ENCODE results near the gene PINLYP.

Gene PINLYP

DNA sequence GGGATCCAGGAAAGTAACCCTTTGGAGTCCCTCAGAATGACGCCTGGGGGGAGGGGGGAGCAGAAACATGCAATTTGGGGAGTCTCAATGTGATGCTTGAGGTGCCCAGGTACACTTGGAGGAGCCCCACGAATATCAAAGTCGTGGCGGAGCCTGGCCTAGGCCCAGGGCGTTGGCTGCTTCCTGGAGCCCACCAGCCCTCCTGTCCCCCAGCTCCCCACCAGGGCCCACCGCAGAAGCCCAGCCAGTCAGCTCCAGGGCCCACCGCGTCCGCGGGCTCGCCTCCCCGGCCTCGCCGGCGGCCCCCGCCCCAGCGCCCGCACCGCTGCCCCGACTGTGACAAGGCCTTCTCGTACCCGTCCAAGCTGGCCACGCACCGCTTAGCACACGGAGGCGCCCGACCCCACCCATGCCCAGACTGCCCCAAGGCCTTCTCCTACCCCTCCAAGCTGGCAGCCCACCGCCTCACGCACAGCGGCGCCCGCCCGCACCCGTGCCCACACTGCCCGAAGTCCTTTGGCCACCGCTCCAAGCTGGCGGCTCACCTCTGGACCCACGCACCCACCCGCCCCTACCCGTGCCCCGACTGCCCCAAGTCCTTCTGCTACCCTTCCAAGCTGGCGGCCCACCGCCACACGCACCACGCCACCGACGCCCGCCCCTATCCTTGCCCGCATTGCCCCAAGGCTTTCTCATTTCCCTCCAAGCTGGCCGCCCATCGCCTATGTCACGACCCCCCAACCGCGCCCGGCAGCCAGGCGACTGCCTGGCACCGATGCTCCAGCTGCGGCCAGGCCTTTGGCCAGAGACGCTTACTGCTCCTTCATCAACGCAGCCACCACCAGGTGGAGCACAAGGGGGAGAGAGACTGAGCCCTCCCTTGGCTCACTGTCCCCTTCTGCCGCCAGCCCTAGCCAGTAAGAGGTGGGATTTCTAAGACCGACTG lies 40.5 kb upstream of the PINLYP start:
- ChIA-PET CTCF (interaction anchor here (0.5 to 1.9 kb wide), 5 partner anchors 16 to 109 kb away, joined by 3 to 6 read pairs (median 4); partner anchors contain the start of genes PHLDB3 and XRCC1), POLR2A (no interaction called here)
- TF ChIP-seq CTBP1 (IDR thresholded peaks at IDR 0.05; ENCODE audit: borderline replicate concordance) (no peak), SUZ12 (IDR thresholded peaks at IDR 0.05) (no peak), HDGF (IDR thresholded peaks at IDR 0.05; ENCODE audit: borderline replicate concordance) (no peak), FOXK2 (IDR thresholded peaks at IDR 0.05) (no peak), SP1 (IDR thresholded peaks at IDR 0.05) (no peak)
- DNase-seq (ENCODE audit: extremely low spot score), result peak; percentile 49

DNA sequence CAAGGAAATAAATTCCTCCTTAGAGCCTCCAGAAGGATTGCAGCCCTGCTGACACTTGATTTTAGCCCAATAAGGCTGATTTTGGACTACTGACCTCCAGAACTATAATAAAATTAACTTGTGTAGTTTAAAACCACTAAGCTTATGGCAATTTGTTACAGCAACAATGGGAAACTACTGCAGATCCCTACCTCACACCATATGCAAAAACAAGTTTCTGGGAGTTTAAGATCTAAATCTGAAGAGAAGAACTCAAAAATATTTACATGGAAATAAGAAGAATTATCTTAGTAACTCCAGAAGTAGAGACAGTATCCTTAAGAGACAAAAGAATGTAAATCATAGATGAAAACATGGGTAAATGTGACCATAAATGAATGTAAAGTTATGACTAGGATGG lies 36.7 kb upstream of the PINLYP start:
- ChIA-PET CTCF (no interaction called here), POLR2A (no interaction called here)
- no peak for DNase-seq (ENCODE audit: extremely low spot score)
- no peak for TF ChIP-seq HDGF (IDR thresholded peaks at IDR 0.05; ENCODE audit: borderline replicate concordance)

DNA sequence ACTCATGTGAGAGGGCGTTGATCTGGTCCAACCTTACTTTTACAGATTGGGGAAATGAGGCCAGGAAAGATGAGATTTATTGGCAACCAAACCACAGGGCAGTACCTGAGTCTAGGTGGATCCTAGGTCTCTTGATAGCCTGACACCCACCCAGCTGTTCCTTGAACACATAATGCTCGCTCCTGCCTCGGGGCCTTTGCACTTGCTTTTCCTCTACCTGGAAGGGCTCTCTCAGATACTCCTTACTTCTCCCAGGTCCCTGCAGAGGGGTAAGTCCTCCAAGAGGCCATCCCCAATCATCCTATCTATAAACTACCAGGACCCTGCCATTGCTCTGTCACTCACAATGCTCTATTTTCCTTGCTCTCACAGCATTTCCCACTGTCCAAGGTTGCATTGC lies 35.2 kb upstream of the PINLYP start:
- TF ChIP-seq TARDBP (IDR thresholded peaks at IDR 0.05) (no peak), L3MBTL2 (conservative IDR thresholded peaks at IDR 0.05) (no peak), ARNT (IDR thresholded peaks at IDR 0.05) (no peak), SUZ12 (IDR thresholded peaks at IDR 0.05) (no peak), LEF1 (IDR thresholded peaks at IDR 0.05; ENCODE audit: borderline replicate concordance) (no peak), FOXK2 (IDR thresholded peaks at IDR 0.05) (no peak), ELF4 (IDR thresholded peaks at IDR 0.05) (no peak), FOXA1 (IDR thresholded peaks at IDR 0.05) (no peak), SP1 (IDR thresholded peaks at IDR 0.05) (no peak), HDGF (IDR thresholded peaks at IDR 0.05; ENCODE audit: borderline replicate concordance) (no peak), NFRKB (IDR thresholded peaks at IDR 0.05) (no peak), FOXM1 (IDR thresholded peaks at IDR 0.05; ENCODE audit: borderline replicate concordance) (no peak)
- TF ChIP-seq, protein P1, sequence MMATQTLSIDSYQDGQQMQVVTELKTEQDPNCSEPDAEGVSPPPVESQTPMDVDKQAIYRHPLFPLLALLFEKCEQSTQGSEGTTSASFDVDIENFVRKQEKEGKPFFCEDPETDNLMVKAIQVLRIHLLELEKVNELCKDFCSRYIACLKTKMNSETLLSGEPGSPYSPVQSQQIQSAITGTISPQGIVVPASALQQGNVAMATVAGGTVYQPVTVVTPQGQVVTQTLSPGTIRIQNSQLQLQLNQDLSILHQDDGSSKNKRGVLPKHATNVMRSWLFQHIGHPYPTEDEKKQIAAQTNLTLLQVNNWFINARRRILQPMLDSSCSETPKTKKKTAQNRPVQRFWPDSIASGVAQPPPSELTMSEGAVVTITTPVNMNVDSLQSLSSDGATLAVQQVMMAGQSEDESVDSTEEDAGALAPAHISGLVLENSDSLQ (IDR thresholded peaks at IDR 0.05), result no peak
- DNase-seq (ENCODE audit: extremely low spot score), result no peak
- ChIA-PET POLR2A (no interaction called here), CTCF (no interaction called here)

DNA sequence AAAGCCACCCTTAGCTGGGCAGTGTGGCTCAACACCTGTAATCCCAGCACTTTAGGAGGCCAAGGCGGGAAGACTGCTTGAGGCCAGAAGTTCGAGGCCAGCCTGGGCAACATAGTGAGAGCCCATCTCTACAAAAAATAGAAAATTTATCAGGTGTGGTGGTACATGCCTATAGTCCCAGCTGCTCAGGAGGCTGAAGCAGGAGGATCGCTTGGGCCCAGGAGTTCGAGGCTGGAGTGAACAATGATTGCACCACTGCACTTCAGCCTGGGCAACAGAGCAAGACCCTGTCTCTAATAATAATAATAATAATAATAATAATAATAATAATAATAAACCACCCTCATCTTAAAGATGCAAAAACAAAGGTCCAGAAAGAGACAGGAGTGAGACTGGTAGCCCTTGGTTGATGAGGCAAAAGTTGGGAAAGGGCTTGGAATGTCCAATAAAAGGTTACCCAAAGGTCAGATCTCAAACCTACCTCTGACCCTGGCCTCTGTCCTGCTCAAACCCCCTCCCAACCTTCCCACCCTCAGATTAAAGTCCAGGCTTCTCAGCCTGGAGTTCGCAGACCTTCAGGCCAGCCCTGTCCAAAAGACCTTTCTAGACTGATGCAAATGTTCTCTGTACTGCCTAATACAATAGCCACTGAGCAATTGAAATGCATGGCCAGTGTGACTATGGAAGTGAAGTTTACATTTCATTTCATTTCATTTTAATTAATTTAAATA lies 33.5 kb upstream of the PINLYP start:
- ChIA-PET POLR2A (no interaction called here), CTCF (no interaction called here)
- no peak for TF ChIP-seq ELF4 (IDR thresholded peaks at IDR 0.05)
- no peak for TF ChIP-seq ARNT (IDR thresholded peaks at IDR 0.05)
- no peak for TF ChIP-seq ZNF384 (IDR thresholded peaks at IDR 0.05)
- TF ChIP-seq FOXA1 (IDR thresholded peaks at IDR 0.05), result no peak
- no peak for TF ChIP-seq FOXK2 (IDR thresholded peaks at IDR 0.05)
- TF ChIP-seq TARDBP (IDR thresholded peaks at IDR 0.05), result no peak
- no peak for TF ChIP-seq BHLHE40 (IDR thresholded peaks at IDR 0.05; ENCODE audit: borderline replicate concordance)
- no peak for TF ChIP-seq NFRKB (IDR thresholded peaks at IDR 0.05)
- no peak for TF ChIP-seq SUZ12 (IDR thresholded peaks at IDR 0.05)
- no peak for TF ChIP-seq HDGF (IDR thresholded peaks at IDR 0.05; ENCODE audit: borderline replicate concordance)
- no peak for TF ChIP-seq SP1 (IDR thresholded peaks at IDR 0.05)
- no peak for TF ChIP-seq L3MBTL2 (conservative IDR thresholded peaks at IDR 0.05)
- DNase-seq (ENCODE audit: extremely low spot score), result no peak

DNA sequence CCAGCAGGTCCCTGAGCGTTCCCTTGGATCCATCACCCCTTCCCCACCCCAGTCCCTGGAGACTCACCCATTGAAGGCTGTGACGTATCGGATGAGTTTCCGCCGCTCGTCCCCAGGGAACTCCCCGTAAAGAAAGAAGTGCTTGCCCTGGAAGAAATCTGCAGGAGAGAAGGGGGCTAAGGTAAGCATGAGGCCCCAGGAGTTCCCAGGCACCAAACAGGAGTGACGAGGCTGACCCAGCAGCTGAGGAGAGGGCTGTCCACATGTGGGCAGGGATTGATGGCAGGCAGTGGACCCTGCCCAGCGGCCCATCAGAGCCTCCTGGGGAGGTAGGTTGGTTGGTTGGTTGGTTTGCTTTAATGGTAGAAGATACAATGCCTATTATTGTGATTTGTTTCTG lies 31.5 kb upstream of the PINLYP start:
- POLR2A ChIA-PET, result no interaction called here
- no peak for TF ChIP-seq ZNF384 (IDR thresholded peaks at IDR 0.05)
- no peak for TF ChIP-seq FOXA1 (IDR thresholded peaks at IDR 0.05)
- no peak for DNase-seq (ENCODE audit: extremely low spot score)
- CTCF ChIA-PET, result no interaction called here

DNA sequence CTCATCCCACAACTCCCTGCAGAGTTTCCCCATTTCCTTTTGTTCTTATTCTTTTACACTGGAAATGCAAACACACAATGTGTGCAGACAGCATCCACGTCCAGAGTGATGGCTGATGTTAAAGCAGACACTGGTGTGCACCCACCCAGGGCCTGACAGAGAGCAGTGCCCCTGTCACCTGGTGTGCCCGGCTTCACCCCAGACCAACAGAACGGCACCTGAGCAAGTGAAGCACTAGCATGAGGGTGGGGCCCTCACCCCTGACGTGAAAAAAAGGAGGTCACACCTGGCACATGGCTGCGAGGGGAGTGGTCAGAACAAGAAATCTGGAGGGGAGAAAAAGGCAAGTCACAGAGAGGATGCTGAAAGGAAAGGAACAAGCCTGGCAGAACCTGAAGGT lies 30.3 kb upstream of the PINLYP start:
- TF ChIP-seq SUZ12 (IDR thresholded peaks at IDR 0.05), result no peak
- no peak for TF ChIP-seq HDGF (IDR thresholded peaks at IDR 0.05; ENCODE audit: borderline replicate concordance)
- no peak for TF ChIP-seq ZNF384 (IDR thresholded peaks at IDR 0.05)
- no peak for TF ChIP-seq SP1 (IDR thresholded peaks at IDR 0.05)
- TF ChIP-seq TARDBP (IDR thresholded peaks at IDR 0.05), result no peak
- TF ChIP-seq, protein P1 (IDR thresholded peaks at IDR 0.05), result no peak
- TF ChIP-seq FOXK2 (IDR thresholded peaks at IDR 0.05), result no peak
- no peak for TF ChIP-seq FOXM1 (IDR thresholded peaks at IDR 0.05; ENCODE audit: borderline replicate concordance)
- TF ChIP-seq L3MBTL2 (conservative IDR thresholded peaks at IDR 0.05), result no peak
- no peak for TF ChIP-seq ARNT (IDR thresholded peaks at IDR 0.05)
- no peak for TF ChIP-seq FOXA1 (IDR thresholded peaks at IDR 0.05)
- ChIA-PET CTCF (no interaction called here), POLR2A (no interaction called here)
- no peak for DNase-seq (ENCODE audit: extremely low spot score)

DNA sequence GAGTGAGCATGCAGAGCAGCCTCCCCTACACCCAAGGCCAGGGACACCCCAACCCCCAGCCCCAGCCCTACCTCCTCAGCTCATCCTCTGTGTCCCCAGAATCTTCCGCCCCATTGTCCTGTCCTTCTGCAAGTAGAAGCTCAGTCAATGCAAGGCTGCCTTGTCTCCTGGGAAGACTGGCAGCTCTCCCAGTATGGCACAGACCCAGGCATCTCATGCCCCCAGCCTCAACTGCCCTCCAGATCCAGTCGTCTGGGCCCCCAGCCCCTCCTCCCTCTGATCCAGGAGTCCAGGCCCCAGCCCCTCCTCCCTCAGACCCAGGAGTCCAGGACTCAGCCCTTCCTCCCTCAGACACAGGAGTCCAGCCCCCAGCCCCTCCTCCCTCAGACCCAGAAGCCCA lies 29.6 kb upstream of the PINLYP start:
- ChIA-PET CTCF (no interaction called here), POLR2A (no interaction called here)
- TF ChIP-seq SUZ12 (IDR thresholded peaks at IDR 0.05) (no peak), NFRKB (IDR thresholded peaks at IDR 0.05) (no peak), CTBP1 (IDR thresholded peaks at IDR 0.05; ENCODE audit: borderline replicate concordance) (no peak), BHLHE40 (IDR thresholded peaks at IDR 0.05; ENCODE audit: borderline replicate concordance) (no peak), FOXK2 (IDR thresholded peaks at IDR 0.05) (no peak), FOXA1 (IDR thresholded peaks at IDR 0.05) (no peak), ARNT (IDR thresholded peaks at IDR 0.05) (no peak), HDGF (IDR thresholded peaks at IDR 0.05; ENCODE audit: borderline replicate concordance) (no peak), TARDBP (IDR thresholded peaks at IDR 0.05) (no peak), SP1 (IDR thresholded peaks at IDR 0.05) (no peak)
- TF ChIP-seq, protein P1 (IDR thresholded peaks at IDR 0.05), result no peak
- DNase-seq (ENCODE audit: extremely low spot score), result no peak
